ENCODE data around the gene TENT4A.

DNA sequence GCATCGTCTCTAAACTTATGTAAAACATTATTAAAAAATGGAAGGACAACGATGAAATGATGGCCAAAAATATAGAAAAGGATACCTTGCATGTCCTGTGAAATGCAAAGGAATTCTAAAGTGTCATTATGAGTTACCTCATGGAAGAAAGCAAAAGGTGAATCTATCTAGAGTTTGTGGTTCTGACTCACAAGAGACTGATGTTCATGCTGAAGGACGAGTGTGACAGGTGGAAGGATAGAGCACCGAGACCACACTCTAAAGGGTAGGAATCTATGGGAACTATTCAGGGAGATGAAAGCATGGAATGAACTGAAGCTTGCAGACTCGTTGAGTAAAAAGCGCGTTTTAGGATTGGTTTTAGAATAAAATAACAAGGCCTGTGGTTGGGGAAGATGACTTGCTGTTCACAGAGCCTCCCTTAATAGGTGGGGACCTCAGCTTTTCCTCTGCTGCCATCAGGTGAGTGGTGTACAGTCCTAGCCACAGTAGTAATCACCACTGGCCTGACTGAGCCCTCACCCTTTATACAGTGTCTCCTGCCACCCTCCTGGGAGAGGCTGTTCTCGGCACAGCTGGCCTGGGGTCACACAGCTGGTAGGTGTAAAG lies 11.2 kb downstream of the TENT4A start:
- TF ChIP-seq CTCF (conservative IDR thresholded peaks at IDR 0.05) (no peak), ZFX (IDR thresholded peaks at IDR 0.05) (no peak)

All from C4-2B (cell line).